ENCODE measurements around the gene UVRAG. TPM values are rescaled to one million over a fixed set of nuclear protein-coding genes. Genes with fewer than 3 reads are reported as not detected.

Gene UVRAG
- total RNA-seq, 1 donor from 2014 or later: 17.8 TPM

GRCh38 chr11:76172583-76172982 is 357.6 kb downstream of the UVRAG start:
- Mint-ChIP-seq H3K4me3 (ENCODE audit: unreplicated experiment) (no peak overlapping the region), H3K27ac (ENCODE audit: unreplicated experiment) (no peak overlapping the region), H3K9me3 (ENCODE audit: unreplicated experiment) (peaks cover 7% of the 10 kb centered on the region), H3K36me3 (ENCODE audit: unreplicated experiment) (peaks cover 5% of the 10 kb centered on the region), H3K27me3 (ENCODE audit: unreplicated experiment) (peaks cover 12% of the 10 kb centered on the region), H3K4me1 (ENCODE audit: low read depth, unreplicated experiment) (peaks cover 3% of the 10 kb centered on the region)
- TF ChIP-seq CTCF (IDR thresholded peaks at IDR 0.05; ENCODE audit: partially characterized antibody, unreplicated experiment): no peak
- DNase-seq: no peak

GRCh38 chr11:76173663-76174062 is 358.7 kb downstream of the UVRAG start:
- Mint-ChIP-seq H3K36me3 (ENCODE audit: unreplicated experiment) (peaks cover 5% of the 10 kb centered on the region), H3K27me3 (ENCODE audit: unreplicated experiment) (peaks cover 12% of the 10 kb centered on the region), H3K4me1 (ENCODE audit: low read depth, unreplicated experiment) (peaks cover 3% of the 10 kb centered on the region), H3K27ac (ENCODE audit: unreplicated experiment) (no peak overlapping the region), H3K4me3 (ENCODE audit: unreplicated experiment) (no peak overlapping the region), H3K9me3 (ENCODE audit: unreplicated experiment) (peaks cover 7% of the 10 kb centered on the region)
- DNase-seq: no peak
- TF ChIP-seq CTCF (IDR thresholded peaks at IDR 0.05; ENCODE audit: partially characterized antibody, unreplicated experiment): no peak

- no peak overlapping the region for H3K4me3 Mint-ChIP-seq (ENCODE audit: unreplicated experiment)
These were observed 359.3 kb downstream of the UVRAG start for GRCh38 chr11:76174330-76174729.

GRCh38 chr11:76175783-76176182 is 360.8 kb downstream of the UVRAG start:
- H3K36me3 Mint-ChIP-seq (ENCODE audit: unreplicated experiment): peaks cover 5% of the 10 kb centered on the region
- no peak overlapping the region for H3K27ac Mint-ChIP-seq (ENCODE audit: unreplicated experiment)
- H3K9me3 Mint-ChIP-seq (ENCODE audit: unreplicated experiment): peaks cover 9% of the 10 kb centered on the region
- DNase-seq: no peak
- peaks cover 8% of the 10 kb centered on the region for H3K4me1 Mint-ChIP-seq (ENCODE audit: low read depth, unreplicated experiment)
- peaks cover 12% of the 10 kb centered on the region for H3K27me3 Mint-ChIP-seq (ENCODE audit: unreplicated experiment)
- H3K4me3 Mint-ChIP-seq (ENCODE audit: unreplicated experiment): no peak overlapping the region
- TF ChIP-seq CTCF (IDR thresholded peaks at IDR 0.05; ENCODE audit: partially characterized antibody, unreplicated experiment): no peak

More at GRCh38 chr11:76174330-76174729, 359.3 kb downstream of the UVRAG start:
- Mint-ChIP-seq H3K9me3 (ENCODE audit: unreplicated experiment) (peaks cover 7% of the 10 kb centered on the region), H3K27me3 (ENCODE audit: unreplicated experiment) (peaks cover 12% of the 10 kb centered on the region), H3K4me1 (ENCODE audit: low read depth, unreplicated experiment) (peaks cover 3% of the 10 kb centered on the region), H3K27ac (ENCODE audit: unreplicated experiment) (peak overlapping the region; percentile 2), H3K36me3 (ENCODE audit: unreplicated experiment) (peaks cover 5% of the 10 kb centered on the region)
- DNase-seq: no peak
- TF ChIP-seq CTCF (IDR thresholded peaks at IDR 0.05; ENCODE audit: partially characterized antibody, unreplicated experiment): no peak

- peaks cover 12% of the 10 kb centered on the region for H3K27me3 Mint-ChIP-seq (ENCODE audit: unreplicated experiment)
These were observed 361.5 kb downstream of the UVRAG start for GRCh38 chr11:76176463-76176862.

More at GRCh38 chr11:76176463-76176862, 361.5 kb downstream of the UVRAG start:
- no peak for DNase-seq
- H3K36me3 Mint-ChIP-seq (ENCODE audit: unreplicated experiment): peaks cover 5% of the 10 kb centered on the region
- H3K9me3 Mint-ChIP-seq (ENCODE audit: unreplicated experiment): peaks cover 9% of the 10 kb centered on the region
- H3K27ac Mint-ChIP-seq (ENCODE audit: unreplicated experiment): no peak overlapping the region
- TF ChIP-seq CTCF (IDR thresholded peaks at IDR 0.05; ENCODE audit: partially characterized antibody, unreplicated experiment): no peak
- peaks cover 8% of the 10 kb centered on the region for H3K4me1 Mint-ChIP-seq (ENCODE audit: low read depth, unreplicated experiment)
- H3K4me3 Mint-ChIP-seq (ENCODE audit: unreplicated experiment): no peak overlapping the region

Measured in glutamatergic neuron (in vitro differentiated cells).